Stomach (tissue), 19 donors: Measurements from ENCODE around the gene C1QL1. TPM values are rescaled to one million over a fixed set of nuclear protein-coding genes. Genes with fewer than 3 reads are reported as not detected.
A peak's percentile ranks its signal among the peaks of the same experiment; 100 is the strongest.

Source experiments
- DNase-seq, 2 donors: peaks; one replicate each; pipeline versions ENCODE4 v3.0.0 to v3.0.0-alpha.2; 2013 to 2019
- H3K27ac ChIP-seq, 5 donors: fragments of 200-600 bp in 4 of 5; sonication (generic) in 4 of 5; one replicate each; pipeline ENCODE4 v1.5.1; 2013 to 2019; ENCODE audit warnings: mild to moderate bottlenecking in 1 of 5, moderate library complexity in 1 of 5
- H3K27me3 ChIP-seq, 3 donors: fragments of 200-600 bp; sonication (generic); one replicate each; pipeline ENCODE4 v1.5.1; 2017 to 2019; ENCODE audit warnings: mixed run types in 1 of 3
- H3K36me3 ChIP-seq, 4 donors: fragments of 200-600 bp; sonication (generic); 1 replicate in 3 of 4; 2 replicates in 1 of 4; pipeline ENCODE4 v1.5.1; 2016 to 2019
- H3K4me1 ChIP-seq, 4 donors: fragments of 200-600 bp; sonication (generic); one replicate each; pipeline ENCODE4 v1.5.1; 2016 to 2019
- H3K4me3 ChIP-seq, 4 donors: fragments of 200-600 bp; sonication (generic) in 3 of 4; one replicate each; pipeline ENCODE4 v1.5.1; 2016 to 2019; ENCODE audit warnings: mild to moderate bottlenecking in 1 of 4
- H3K9me3 ChIP-seq, 4 donors: fragments of 200-600 bp; sonication (generic); one replicate each; pipeline ENCODE4 v1.5.1; 2016 to 2019
- CTCF ChIP-seq, 7 experiments: fragments of 450-650 bp in 4 of 7; fragments of 200-600 bp in 3 of 7; sonication (generic) in 3 of 7; IDR thresholded peaks; one replicate each; pipeline ENCODE4 v1.5.1; 2016 to 2019; ENCODE audit warnings: antibody characterized with exemption in 7 of 7, control low read depth in 2 of 7, mild to moderate bottlenecking in 1 of 7
- EP300 ChIP-seq: sonication (generic); formaldehyde crosslinking; IDR thresholded peaks from one replicate; pipeline ENCODE4 v1.6.1; 2017; ENCODE audit warnings: antibody characterized with exemption
- POLR2A ChIP-seq, 4 donors: fragments of 450-650 bp; IDR thresholded peaks; one replicate each; pipeline ENCODE4 v1.6.1; 2016; ENCODE audit warnings: antibody characterized with exemption in 4 of 4, control low read depth in 2 of 4, mild to moderate bottlenecking in 1 of 4, moderate library complexity in 1 of 4
- POLR2AphosphoS5 ChIP-seq, 3 donors: sonication (generic); formaldehyde crosslinking; IDR thresholded peaks; one replicate each; pipeline ENCODE4 v1.6.1; 2016; ENCODE audit warnings: antibody characterized with exemption in 3 of 3
- WGBS, 5 donors: extraction: QIAGEN DNeasy Blood & Tissue Kit in 3 of 5; methylation state at CpG; one replicate each; pipeline versions ENCODE4 v1.1.5 to v1.1.7; 2013 to 2018; 5-methylcytosine and 5-hydroxymethylcytosine counted together
- intact Hi-C: fragments of 100-400 bp; cut with DNase I; formaldehyde crosslinking; loops from one replicate; pipeline ENCODE4 v1.15.1; 2023; ENCODE audit warnings: low total_unique reads
- long read RNA-seq, 10 donors: transcript quantifications; one replicate each; lab custom pipeline, GENCODE V29; 2026
- polyA plus RNA-seq, 3 donors: library from polyadenylated mRNA; stranded (reverse); fragments of 200-250 nt; gene quantifications; one replicate each; pipeline ENCODE4 v1.2.3, GENCODE V29; 2013
- total RNA-seq, 5 donors: library from RNA; depleted of rRNA; stranded (reverse); fragments of >200 nt; gene quantifications; one replicate each; pipeline versions ENCODE4 v1.1.0 to v1.2.3, GENCODE V29; 2014 to 2016
- donor health status: healthy with polysubstance abuse.
- donor health status: Bipolar disorder and iron deficiency.
- donor health status: healthy.

Gene C1QL1
- total RNA-seq (10 to 100 TPM in 2 of 5 donors, 1 to 10 TPM in 2, not detected in 1; 2.2 to 16.3 (median 8.1) TPM), polyA plus RNA-seq (1 to 10 TPM; 2.9 to 8.6 (median 5.2) TPM)
- long read RNA-seq, donor 1, transcript C1QL1-201 (2 exons, 1,295 nt) = major isoform, 13 of 13 reads
- long read RNA-seq, donor 1, partial matches to known transcripts = 0 of 13 reads
- long read RNA-seq, donor 1, other reads (novel, unspliced or antisense) = 0 of 13 reads
- long read RNA-seq, donor 2, transcript C1QL1-201 (2 exons, 1,295 nt) = major isoform, 23 of 23 reads
- long read RNA-seq, donor 2, partial matches to known transcripts = 0 of 23 reads
- long read RNA-seq, donor 2, other reads (novel, unspliced or antisense) = 0 of 23 reads
- long read RNA-seq, donor 3, transcript C1QL1-201 (2 exons, 1,295 nt) = major isoform, 12 of 12 reads
- long read RNA-seq, donor 3, partial matches to known transcripts = 0 of 12 reads
- long read RNA-seq, donor 3, other reads (novel, unspliced or antisense) = 0 of 12 reads
- long read RNA-seq, donor 4, partial matches to known transcripts = 0 of 2 reads
- long read RNA-seq, donor 4, other reads (novel, unspliced or antisense) = 0 of 2 reads
- long read RNA-seq, donor 5, transcript C1QL1-201 (2 exons, 1,295 nt) = major isoform, 19 of 19 reads
- long read RNA-seq, donor 5, partial matches to known transcripts = 0 of 19 reads
- long read RNA-seq, donor 5, other reads (novel, unspliced or antisense) = 0 of 19 reads
- long read RNA-seq, donor 6, transcript C1QL1-201 (2 exons, 1,295 nt) = major isoform, 24 of 24 reads
- long read RNA-seq, donor 6, partial matches to known transcripts = 0 of 24 reads
- long read RNA-seq, donor 6, other reads (novel, unspliced or antisense) = 0 of 24 reads
- long read RNA-seq, donor 7, transcript C1QL1-201 (2 exons, 1,295 nt) = major isoform, 42 of 42 reads
- long read RNA-seq, donor 7, partial matches to known transcripts = 0 of 42 reads
- long read RNA-seq, donor 7, other reads (novel, unspliced or antisense) = 0 of 42 reads
- long read RNA-seq, donor 8, transcript C1QL1-201 (2 exons, 1,295 nt) = major isoform, 9 of 9 reads
- long read RNA-seq, donor 8, partial matches to known transcripts = 0 of 9 reads
- long read RNA-seq, donor 8, other reads (novel, unspliced or antisense) = 0 of 9 reads
- long read RNA-seq, donor 9, transcript C1QL1-201 (2 exons, 1,295 nt) = major isoform, 14 of 14 reads
- long read RNA-seq, donor 9, partial matches to known transcripts = 0 of 14 reads
- long read RNA-seq, donor 9, other reads (novel, unspliced or antisense) = 0 of 14 reads
- long read RNA-seq, donor 10, transcript C1QL1-201 (2 exons, 1,295 nt) = major isoform, 8 of 8 reads
- long read RNA-seq, donor 10, partial matches to known transcripts = 0 of 8 reads
- long read RNA-seq, donor 10, other reads (novel, unspliced or antisense) = 0 of 8 reads

- DNase-seq = peak; percentile 92 to 98
- Histone ChIP-seq H3K27me3 (peaks cover 8 to 94% (median 68%) of the 10 kb centered on the region in 3 donors), H3K4me3 (peak within 1 kb of the TSS; percentile 38 to 55 (median 50)), H3K27ac (peak within 1 kb of the TSS in 1 of 5 donors; percentile 35), H3K9me3 (no peaks in the 10 kb centered on the region), H3K4me1 (peaks cover 36 to 44% (median 39%) of the 10 kb centered on the region in 4 donors), H3K36me3 (no peaks in the 10 kb centered on the region)
- intact Hi-C loops = no loop called here
- WGBS, 5 donors = 2 to 6% (median 4%) methylated on average over 63 to 81 of the region's 81 CpGs
- TF ChIP-seq POLR2A (IDR thresholded peaks at IDR 0.05) (no peak), POLR2AphosphoS5 (IDR thresholded peaks at IDR 0.05) (no peak), EP300 (no peak), CTCF (IDR thresholded peaks at IDR 0.05) (no peak)
These were observed at the start of gene C1QL1 for GRCh38 chr17:44968225-44969143. TSS of gene C1QL1 (minus strand) at chr17:44968303. CDS start at chr17:44968048, 255 bp downstream.

GRCh38 chr17:45016823-45017222, 48.7 kb upstream of the C1QL1 start:
- Histone ChIP-seq H3K27ac (no peak overlapping the region), H3K36me3 (no peaks in the 10 kb centered on the region), H3K4me1 (peaks cover 30 to 51% (median 39%) of the 10 kb centered on the region in 4 donors), H3K27me3 (peaks cover 0 to 35% (median 13%) of the 10 kb centered on the region in 3 donors), H3K4me3 (no peak overlapping the region), H3K9me3 (no peaks in the 10 kb centered on the region)
- WGBS, 5 donors = 61 to 72% (median 65%) methylated on average over 5 of the region's 5 CpGs
- TF ChIP-seq CTCF (IDR thresholded peaks at IDR 0.05) = peak in 1 of 7 experiments; percentile 8
- TF ChIP-seq POLR2AphosphoS5 (IDR thresholded peaks at IDR 0.05) = no peak
- no peak for TF ChIP-seq EP300
- no peak for TF ChIP-seq POLR2A (IDR thresholded peaks at IDR 0.05)
- no peak for DNase-seq
- intact Hi-C loops = no loop called here

DNA sequence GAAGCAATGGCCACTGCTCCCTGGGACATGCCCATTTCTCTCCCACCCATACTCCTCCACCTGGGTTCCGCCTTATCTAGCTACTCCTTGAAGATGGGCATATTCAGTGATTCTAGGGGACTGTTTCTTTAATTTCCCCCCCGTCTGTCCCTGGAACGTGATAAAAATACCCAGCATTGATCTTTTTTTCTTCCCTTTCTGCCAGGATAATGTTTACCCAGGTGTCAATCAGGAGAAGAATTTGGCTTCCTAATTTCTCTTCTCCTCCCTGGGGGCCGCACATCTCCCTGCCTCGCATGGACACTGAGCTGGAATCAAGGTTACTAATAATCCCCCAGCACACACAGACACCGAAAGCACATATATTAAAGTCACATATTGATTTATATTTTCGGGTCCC, 48.1 kb upstream of the C1QL1 start:
- TF ChIP-seq POLR2AphosphoS5 (IDR thresholded peaks at IDR 0.05) (no peak), POLR2A (IDR thresholded peaks at IDR 0.05) (no peak), EP300 (no peak), CTCF (IDR thresholded peaks at IDR 0.05) (no peak)
- Histone ChIP-seq H3K9me3 (no peaks in the 10 kb centered on the region), H3K27ac (no peak overlapping the region), H3K4me1 (peaks cover 24 to 45% (median 33%) of the 10 kb centered on the region in 4 donors), H3K4me3 (no peak overlapping the region), H3K27me3 (peaks cover 0 to 29% (median 13%) of the 10 kb centered on the region in 3 donors), H3K36me3 (no peaks in the 10 kb centered on the region)
- DNase-seq = no peak
- intact Hi-C loops = no loop called here
- 50 to 58% (median 52%) methylated on average over 7 of the region's 7 CpGs for WGBS, 5 donors
